ENCODE results near the gene SLC12A3.
A peak's percentile ranks its signal among the peaks of the same experiment; 100 is the strongest.

The SLC12A3 gene

GRCh38 chr16:56946767-56947603 lies 82.0 kb downstream of the SLC12A3 start:
- DNase-seq, result no peak

GRCh38 chr16:56947604-56947995 lies 82.6 kb downstream of the SLC12A3 start:
- DNase-seq, result no peak

GRCh38 chr16:56948234-56948633 lies 83.2 kb downstream of the SLC12A3 start:
- no peak for DNase-seq

GRCh38 chr16:56950051-56950450 lies 85.0 kb downstream of the SLC12A3 start:
- no peak for DNase-seq

GRCh38 chr16:56950455-56950854 lies 85.4 kb downstream of the SLC12A3 start:
- DNase-seq, result no peak

- no peak for DNase-seq
Measured at GRCh38 chr16:56950881-56951771, 86.1 kb downstream of the SLC12A3 start.

- no peak for DNase-seq
Measured at GRCh38 chr16:56953006-56953405, 88.0 kb downstream of the SLC12A3 start.

GRCh38 chr16:56956076-56956475 lies 91.1 kb downstream of the SLC12A3 start:
- DNase-seq, result no peak

- DNase-seq, result no peak
Measured at GRCh38 chr16:56956756-56957155, 91.7 kb downstream of the SLC12A3 start.

- DNase-seq, result no peak
Measured at GRCh38 chr16:56960681-56961281, 95.8 kb downstream of the SLC12A3 start.

- no peak for DNase-seq
Measured at GRCh38 chr16:56961386-56961785, 96.4 kb downstream of the SLC12A3 start.

GRCh38 chr16:56961851-56962281 lies 96.9 kb downstream of the SLC12A3 start, which contains the start of gene CETP:
Gene CETP, plus strand, starts transcription at chr16:56961950. Its CDS starts 30 bp downstream, at chr16:56961980.
- no peak for DNase-seq

- peak; percentile 6 for DNase-seq
Measured at GRCh38 chr16:56964243-56965148, 99.5 kb downstream of the SLC12A3 start.
